ENCODE measurements around the gene VPS54.
"Not testable (repeated sequence)": the region's sequence is repeated elsewhere in the genome, so short reads cannot be mapped to it uniquely, and the experiment has no call there.

VPS54 gene

DNA sequence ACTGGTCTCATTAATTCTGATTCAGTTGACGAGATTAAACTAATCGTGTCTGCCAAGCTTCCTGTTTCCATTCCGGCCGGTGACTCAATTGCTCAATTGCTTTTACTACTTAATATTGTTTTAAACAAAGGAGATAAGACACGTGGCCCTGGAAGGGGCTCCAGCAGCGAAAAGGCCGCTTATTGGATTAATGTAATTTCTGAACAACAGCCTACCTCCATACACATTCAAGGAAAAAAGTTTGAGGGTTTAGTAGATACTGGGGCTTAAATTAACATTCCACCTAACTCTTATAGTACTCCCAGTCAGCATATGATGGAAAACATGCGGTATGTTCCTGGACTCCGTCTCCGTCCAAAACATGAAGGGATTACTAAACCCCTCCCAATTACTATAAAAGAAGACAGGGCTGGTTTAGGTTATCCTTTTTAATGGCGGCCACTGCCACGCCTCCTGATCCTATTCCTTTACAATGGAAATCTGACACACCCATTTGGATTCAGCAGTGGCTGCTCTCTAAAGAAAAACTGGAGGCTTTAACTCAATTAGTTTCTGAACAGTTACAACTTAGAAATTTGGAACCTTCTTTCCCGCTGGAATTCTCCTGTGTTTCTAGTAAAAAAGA is 27.1 kb downstream of the VPS54 start:
- no peak overlapping the region for H3K4me3 ChIP-seq (ENCODE audit: low read depth, low read length)
- no peak for TF ChIP-seq CTCF (IDR thresholded peaks at IDR 0.05; ENCODE audit: borderline replicate concordance, insufficient read depth, low read depth, low read length)

- H3K4me3 ChIP-seq (ENCODE audit: low read depth, low read length): not testable (repeated sequence)
Observed at GRCh38 chr2:63991173-63991999, 27.8 kb downstream of the VPS54 start.

GRCh38 chr2:63990072-63990471 is 29.2 kb downstream of the VPS54 start:
- TF ChIP-seq CTCF (IDR thresholded peaks at IDR 0.05; ENCODE audit: borderline replicate concordance, insufficient read depth, low read depth, low read length): no peak

DNA sequence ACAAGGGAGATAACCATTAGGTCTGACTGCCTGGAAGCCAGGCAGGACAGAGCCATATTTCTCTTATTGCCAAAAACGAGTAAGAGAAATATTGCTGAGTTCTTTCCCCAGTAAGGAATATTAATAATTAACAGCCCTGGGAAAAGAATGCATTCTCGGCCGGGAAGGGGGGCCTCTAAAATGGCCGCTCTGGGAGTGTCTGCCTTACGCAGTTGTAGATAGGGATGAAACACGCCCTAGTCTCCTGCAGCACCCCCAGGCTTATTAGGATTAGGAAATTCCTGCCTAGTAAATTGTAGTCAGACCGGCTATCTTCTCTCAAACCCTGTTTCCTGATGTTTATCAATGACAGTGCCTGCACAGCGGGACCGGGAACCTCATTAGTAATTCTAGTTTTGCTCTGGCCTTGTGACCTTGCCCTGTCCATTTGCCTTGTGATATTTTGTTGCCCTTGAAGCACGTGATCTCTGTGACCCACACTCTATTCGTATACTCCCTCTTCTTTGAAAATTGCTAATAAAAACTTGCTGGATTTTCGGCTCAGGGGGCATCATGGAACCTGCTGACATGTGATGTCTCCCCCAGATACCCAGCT is 30.3 kb downstream of the VPS54 start:
- H3K4me3 ChIP-seq (ENCODE audit: low read depth, low read length): not testable (repeated sequence)

More at GRCh38 chr2:63990072-63990471, 29.2 kb downstream of the VPS54 start:
- H3K4me3 ChIP-seq (ENCODE audit: low read depth, low read length): no peak overlapping the region

DNA sequence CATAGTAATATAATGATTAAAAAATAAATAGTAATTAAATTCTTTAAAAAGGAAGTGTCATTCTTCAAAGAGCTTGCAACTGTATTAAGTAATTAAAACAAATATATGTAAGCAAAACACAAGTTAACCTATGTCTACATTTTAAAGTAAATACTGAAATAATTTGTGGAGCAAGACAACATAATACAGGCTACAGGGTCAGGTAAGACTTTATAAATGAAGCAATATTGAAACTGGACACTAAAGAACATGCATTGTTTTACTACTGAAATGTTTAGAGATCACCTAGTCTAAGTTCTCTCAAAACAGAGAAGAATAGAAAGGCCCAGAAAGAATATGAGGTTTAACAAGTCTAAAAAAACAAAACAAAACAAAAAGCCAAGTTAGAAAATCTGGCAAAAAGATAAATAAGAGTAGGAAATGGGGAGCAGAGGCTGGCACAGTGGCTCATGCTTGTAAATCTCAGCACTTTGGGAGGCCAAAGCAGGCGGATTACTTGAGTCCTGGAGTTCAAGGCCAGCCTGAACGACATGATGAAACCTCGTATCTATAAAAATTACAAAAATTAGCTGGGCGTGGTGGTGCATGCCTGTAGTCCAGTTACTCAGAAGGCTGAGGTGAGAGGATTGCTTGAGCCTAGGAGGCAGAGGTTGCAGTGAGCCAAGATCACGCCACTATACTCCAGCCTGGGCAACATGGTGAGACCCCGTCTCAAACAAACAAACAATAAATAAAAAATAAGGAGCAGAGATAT is 34.4 kb downstream of the VPS54 start:
- H3K4me3 ChIP-seq (ENCODE audit: low read depth, low read length): no peak overlapping the region
- no peak for TF ChIP-seq CTCF (IDR thresholded peaks at IDR 0.05; ENCODE audit: borderline replicate concordance, insufficient read depth, low read depth, low read length)

DNA sequence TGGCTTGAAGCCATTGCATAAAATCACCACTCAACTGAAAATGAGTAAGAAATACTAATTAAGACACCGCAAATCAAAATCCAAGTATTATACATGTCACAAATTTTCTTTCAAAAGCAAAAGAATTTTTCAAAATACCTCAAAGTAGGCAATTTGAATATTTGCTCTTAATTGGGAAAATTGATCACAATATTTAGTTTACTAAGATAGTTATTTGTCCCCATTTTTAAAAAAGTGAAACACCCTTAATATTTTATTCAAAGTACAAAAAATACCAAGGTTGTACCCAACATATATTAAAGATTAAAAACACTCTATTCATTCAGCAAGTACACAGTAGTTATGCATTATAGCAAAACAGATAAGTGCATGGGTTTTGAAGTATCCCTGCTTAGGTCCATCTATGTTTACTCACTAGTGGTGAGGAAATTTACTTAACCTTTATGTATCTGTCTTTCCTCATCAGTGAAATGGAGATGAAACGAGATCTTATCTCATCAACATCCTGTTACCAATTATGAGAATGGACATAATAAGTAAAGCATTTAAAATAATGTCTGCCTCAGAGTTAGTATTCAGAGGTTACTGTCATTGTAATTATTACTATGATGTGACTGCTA is 35.1 kb downstream of the VPS54 start:
- H3K4me3 ChIP-seq (ENCODE audit: low read depth, low read length): no peak overlapping the region
- TF ChIP-seq CTCF (IDR thresholded peaks at IDR 0.05; ENCODE audit: borderline replicate concordance, insufficient read depth, low read depth, low read length): no peak

DNA sequence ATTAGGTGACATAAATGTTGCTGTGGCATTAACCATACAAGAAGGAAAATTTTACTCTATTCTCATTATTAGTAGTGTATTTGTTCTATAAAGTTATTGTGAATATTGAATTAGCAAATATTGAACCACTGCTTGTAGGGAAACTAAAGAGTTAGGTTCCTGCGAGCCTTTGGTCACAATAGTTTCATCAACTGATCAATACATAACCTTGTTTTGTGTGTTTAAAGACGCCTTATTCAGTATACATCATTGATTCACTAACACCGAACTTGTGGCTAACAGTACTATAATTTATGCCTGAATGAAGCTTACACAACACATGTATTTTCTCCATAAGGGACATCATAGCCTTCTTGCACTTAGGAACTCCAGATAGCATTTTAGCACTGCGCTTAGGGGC is 36.9 kb downstream of the VPS54 start:
- H3K4me3 ChIP-seq (ENCODE audit: low read depth, low read length): no peak overlapping the region
- no peak for TF ChIP-seq CTCF (IDR thresholded peaks at IDR 0.05; ENCODE audit: borderline replicate concordance, insufficient read depth, low read depth, low read length)

Measured in GM12875 (cell line).